Endothelial cell of umbilical vein (primary cell): ENCODE measurements around the gene SIPA1L3.

Experiments
- CTCF ChIP-seq, 2 donors: IDR thresholded peaks; 1 replicate in 1 of 2; 2 replicates in 1 of 2; pipeline ENCODE4 v1.5.1; 2011; ENCODE audit warnings: low read length in 2 of 2, mild to moderate bottlenecking in 2 of 2, moderate library complexity in 2 of 2, control low read depth in 1 of 2, inconsistent platforms in 1 of 2, low read depth in 1 of 2; ENCODE audit not compliant: insufficient read depth in 1 of 2; ENCODE audit errors: extremely low read depth in 1 of 2
- EZH2 ChIP-seq: IDR thresholded peaks from 2 replicates; pipeline ENCODE4 v1.6.1; 2012; ENCODE audit warnings: borderline replicate concordance, low read depth, mild to moderate bottlenecking, moderate library complexity, low read length, inconsistent platforms; ENCODE audit not compliant: severe bottlenecking
- MAX ChIP-seq: IDR thresholded peaks from 2 replicates; pipeline ENCODE4 v1.6.1; 2011; ENCODE audit not compliant: insufficient read depth, insufficient read length
- POLR2A ChIP-seq: IDR thresholded peaks from 2 replicates; pipeline ENCODE4 v1.6.1; 2012; ENCODE audit warnings: low read depth, mild to moderate bottlenecking, control low read depth, low read length

DNA sequence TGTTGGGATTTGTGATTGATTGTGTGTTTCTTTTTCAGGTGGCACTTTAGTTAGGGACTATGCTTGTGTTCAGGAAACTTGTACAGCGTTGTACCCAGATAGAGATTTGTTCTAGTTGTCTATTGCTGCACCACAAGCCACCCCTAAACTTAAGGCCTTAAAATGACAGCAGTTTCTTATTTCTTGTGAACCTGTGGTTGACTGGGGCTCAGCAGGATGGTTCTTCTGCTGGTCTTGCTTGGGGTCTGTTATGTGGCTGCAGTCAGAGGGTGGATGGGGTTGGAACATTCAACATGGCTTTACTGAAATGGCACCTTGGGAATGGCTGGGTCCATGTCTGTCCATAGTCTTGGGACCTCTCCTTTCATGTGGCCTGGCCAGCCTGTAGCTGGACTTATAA lies 28.3 kb downstream of the SIPA1L3 start:
- TF ChIP-seq CTCF (IDR thresholded peaks at IDR 0.05; ENCODE audit: extremely low read depth in 1 of 2, insufficient read depth in 1 of 2, low read depth in 1 of 2, low read length in 2 of 2) = no peak
- no peak for TF ChIP-seq POLR2A
- TF ChIP-seq MAX = no peak
- no peak for TF ChIP-seq EZH2
